ENCODE results near the gene SEMA3C.
A peak's percentile ranks its signal among the peaks of the same experiment; 100 is the strongest.

SEMA3C gene

DNA sequence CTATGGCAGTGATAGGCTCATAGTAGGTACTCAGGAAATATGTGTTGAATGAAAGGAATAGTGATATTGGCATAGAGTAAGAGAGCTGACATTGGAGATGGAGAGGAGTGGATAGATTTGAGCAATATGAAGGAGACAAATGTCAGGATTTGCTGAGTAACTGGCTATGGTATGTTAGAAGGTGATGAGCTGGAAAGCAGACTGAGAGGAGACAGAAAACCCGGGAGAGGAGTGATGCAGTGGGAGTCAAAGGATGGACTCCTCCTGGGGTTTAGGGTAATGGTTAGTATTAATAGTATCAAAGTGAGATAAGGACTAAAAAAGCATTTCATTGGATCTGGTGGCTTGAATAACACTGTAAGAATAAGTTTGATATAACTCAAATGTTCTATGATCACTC is 215.6 kb downstream of the SEMA3C start:
- no peak overlapping the region for H3K27ac ChIP-seq
- DNase-seq: peak; percentile 22
- H3K36me3 ChIP-seq (replicated peaks): no peaks in the 10 kb centered on the region
- no peaks in the 10 kb centered on the region for H3K27me3 ChIP-seq (replicated peaks)
- TF ChIP-seq, protein P1, sequence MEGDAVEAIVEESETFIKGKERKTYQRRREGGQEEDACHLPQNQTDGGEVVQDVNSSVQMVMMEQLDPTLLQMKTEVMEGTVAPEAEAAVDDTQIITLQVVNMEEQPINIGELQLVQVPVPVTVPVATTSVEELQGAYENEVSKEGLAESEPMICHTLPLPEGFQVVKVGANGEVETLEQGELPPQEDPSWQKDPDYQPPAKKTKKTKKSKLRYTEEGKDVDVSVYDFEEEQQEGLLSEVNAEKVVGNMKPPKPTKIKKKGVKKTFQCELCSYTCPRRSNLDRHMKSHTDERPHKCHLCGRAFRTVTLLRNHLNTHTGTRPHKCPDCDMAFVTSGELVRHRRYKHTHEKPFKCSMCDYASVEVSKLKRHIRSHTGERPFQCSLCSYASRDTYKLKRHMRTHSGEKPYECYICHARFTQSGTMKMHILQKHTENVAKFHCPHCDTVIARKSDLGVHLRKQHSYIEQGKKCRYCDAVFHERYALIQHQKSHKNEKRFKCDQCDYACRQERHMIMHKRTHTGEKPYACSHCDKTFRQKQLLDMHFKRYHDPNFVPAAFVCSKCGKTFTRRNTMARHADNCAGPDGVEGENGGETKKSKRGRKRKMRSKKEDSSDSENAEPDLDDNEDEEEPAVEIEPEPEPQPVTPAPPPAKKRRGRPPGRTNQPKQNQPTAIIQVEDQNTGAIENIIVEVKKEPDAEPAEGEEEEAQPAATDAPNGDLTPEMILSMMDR (IDR thresholded peaks at IDR 0.05; ENCODE audit: low read depth, low read length, missing control alignments): no peak
- in situ Hi-C loops (cut with HindIII; ENCODE audit: low pct_ligation_motif_present, low sequenced_read_pairs): no loop called here
- no peak overlapping the region for H3K4me3 ChIP-seq (ENCODE audit: low read depth, low read length)

DNA sequence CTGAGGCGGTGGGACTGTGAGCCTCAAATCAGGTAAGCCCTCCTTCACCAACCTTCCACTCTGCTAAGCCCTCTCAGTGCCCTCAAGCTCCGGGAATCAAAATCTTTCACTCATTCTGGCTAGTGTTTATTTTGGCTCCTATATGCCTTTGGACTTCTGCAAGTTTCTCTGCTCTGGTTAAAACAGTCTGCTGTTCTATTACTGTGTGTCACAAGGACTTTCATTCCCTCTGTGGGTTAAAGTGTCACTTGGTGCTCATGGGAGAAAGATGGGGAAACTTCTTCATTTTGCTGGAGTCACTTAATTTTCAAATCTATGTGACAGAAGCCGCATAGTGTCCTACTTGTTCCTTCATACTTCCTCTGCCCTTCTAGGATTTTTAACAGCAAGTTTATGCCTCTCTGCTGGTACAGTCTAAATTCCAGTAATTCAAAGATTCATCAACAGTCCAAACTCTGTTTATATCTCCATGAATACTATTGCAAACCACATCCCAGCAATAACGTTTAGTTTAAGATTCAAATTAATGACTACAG is 219.1 kb downstream of the SEMA3C start:
- Histone ChIP-seq H3K27me3 (replicated peaks) (no peaks in the 10 kb centered on the region), H3K27ac (no peak overlapping the region), H3K4me3 (ENCODE audit: low read depth, low read length) (no peak overlapping the region), H3K36me3 (replicated peaks) (no peaks in the 10 kb centered on the region)
- TF ChIP-seq, protein P1 (IDR thresholded peaks at IDR 0.05; ENCODE audit: low read depth, low read length, missing control alignments): no peak
- in situ Hi-C loops (cut with HindIII; ENCODE audit: low pct_ligation_motif_present, low sequenced_read_pairs): no loop called here
- no peak for DNase-seq

DNA sequence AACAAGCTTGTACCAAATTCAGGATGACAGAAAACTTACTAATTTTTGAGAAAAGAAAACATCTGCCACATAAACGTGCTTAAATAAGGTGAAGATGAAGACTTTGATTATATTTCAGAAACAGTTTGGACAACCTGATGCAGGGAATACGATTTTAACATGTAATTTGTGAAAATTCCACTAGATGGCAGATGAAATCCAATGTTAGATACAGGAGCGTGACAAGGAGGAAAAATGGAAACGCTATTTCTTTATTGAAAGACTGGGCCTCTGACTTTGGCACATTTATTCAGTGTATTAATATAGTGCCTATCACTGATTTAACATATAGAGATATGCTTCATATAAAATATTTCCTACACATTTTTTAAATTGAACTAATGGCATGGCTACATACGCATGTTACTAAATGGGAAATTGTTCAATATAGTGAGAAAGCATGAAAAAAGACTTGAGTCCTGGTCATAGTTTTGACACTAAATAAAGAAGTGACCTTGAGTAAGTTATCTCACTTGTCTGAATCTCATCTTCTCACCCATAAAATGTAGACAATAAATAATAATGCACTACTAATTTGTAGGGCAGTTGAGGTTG is 219.7 kb downstream of the SEMA3C start:
- DNase-seq: no peak

More for the DNA sequence above, 219.7 kb downstream of the SEMA3C start:
- Histone ChIP-seq H3K36me3 (replicated peaks) (no peaks in the 10 kb centered on the region), H3K27me3 (replicated peaks) (no peaks in the 10 kb centered on the region), H3K27ac (no peak overlapping the region), H3K4me3 (ENCODE audit: low read depth, low read length) (no peak overlapping the region)
- in situ Hi-C loops (cut with HindIII; ENCODE audit: low pct_ligation_motif_present, low sequenced_read_pairs): no loop called here
- TF ChIP-seq, protein P1 (IDR thresholded peaks at IDR 0.05; ENCODE audit: low read depth, low read length, missing control alignments): peak; percentile 21
